Muscle layer of duodenum (tissue), 2 donors: ENCODE results near the gene MPLKIP.
"Not testable (repeated sequence)": the region's sequence is repeated elsewhere in the genome, so short reads cannot be mapped to it uniquely, and the experiment has no call there.

Source experiments
- H3K27ac ChIP-seq: one replicate; pipeline ENCODE4 v1.7.0; 2013; ENCODE audit warnings: mild to moderate bottlenecking, low read length
- H3K27me3 ChIP-seq: one replicate; pipeline ENCODE4 v1.7.0; 2013; ENCODE audit warnings: low read depth, mild to moderate bottlenecking, control low read depth, low read length
- H3K36me3 ChIP-seq, 2 donors: one replicate each; pipeline ENCODE4 v1.7.0; 2013; ENCODE audit warnings: low read length in 2 of 2, control low read depth in 1 of 2, mild to moderate bottlenecking in 1 of 2; ENCODE audit not compliant: insufficient read depth in 2 of 2, control insufficient read depth in 1 of 2
- H3K4me1 ChIP-seq, 2 donors: one replicate each; pipeline ENCODE4 v1.7.0; 2013; ENCODE audit warnings: low read length in 2 of 2, mild to moderate bottlenecking in 2 of 2, control low read depth in 1 of 2, moderate library complexity in 1 of 2; ENCODE audit not compliant: insufficient read depth in 2 of 2, control insufficient read depth in 1 of 2
- H3K4me3 ChIP-seq, 2 donors: one replicate each; pipeline ENCODE4 v1.7.0; 2013; ENCODE audit warnings: low read length in 2 of 2, low read depth in 1 of 2, mild to moderate bottlenecking in 1 of 2
- H3K9me3 ChIP-seq, 2 donors: one replicate each; pipeline ENCODE4 v1.7.0; 2013; ENCODE audit warnings: low read length in 2 of 2, control low read depth in 1 of 2, mild to moderate bottlenecking in 1 of 2; ENCODE audit not compliant: control insufficient read depth in 1 of 2
- donor health status: healthy.

The MPLKIP gene

DNA sequence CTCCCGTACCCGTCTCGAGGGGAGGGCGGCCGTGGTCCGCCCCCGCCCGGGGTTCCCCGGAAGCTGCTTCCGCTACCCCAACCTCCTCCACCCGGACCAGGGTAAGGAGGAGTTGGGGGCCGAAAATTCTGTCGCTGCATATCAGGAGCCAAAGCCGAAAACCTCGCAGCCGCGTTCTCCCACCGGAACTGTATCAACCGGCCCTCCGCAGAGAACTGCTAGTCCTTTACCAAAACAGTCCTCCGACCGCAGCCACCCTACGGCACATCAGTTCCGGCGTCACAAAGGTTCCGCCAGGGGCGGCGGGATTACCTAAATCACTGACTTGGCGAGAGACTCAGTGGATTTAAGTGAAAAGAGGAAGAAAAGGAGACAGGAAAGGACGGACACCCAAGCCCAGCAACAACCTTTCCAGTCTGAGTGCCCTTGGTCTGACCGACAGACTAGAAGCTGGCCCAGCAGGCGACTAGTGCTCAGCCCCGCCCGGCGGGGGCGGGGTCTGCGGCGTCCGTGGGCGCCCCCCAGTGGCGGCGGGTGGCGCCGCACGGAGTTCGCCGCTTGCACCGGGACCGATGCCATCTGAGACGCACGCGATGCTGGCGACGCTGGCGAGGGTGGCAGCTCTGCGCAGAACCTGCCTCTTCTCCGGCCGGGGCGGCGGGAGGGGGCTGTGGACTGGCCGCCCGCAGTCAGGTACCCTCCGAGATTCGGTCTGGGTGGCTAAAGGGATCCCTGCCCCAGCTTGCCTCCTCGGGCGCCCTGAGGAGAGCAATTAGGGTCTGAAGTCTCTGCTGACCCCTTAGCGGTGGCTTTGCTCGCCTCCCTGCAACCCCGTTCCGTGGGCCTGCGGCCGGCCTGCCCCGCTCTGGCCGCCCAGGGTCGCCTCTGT lies at the start of gene MPLKIP, which contains the start of gene SUGCT:
MPLKIP (minus strand) TSS at position 195 of the 889 bp plus-strand sequence; CDS start at position 140, 55 bp downstream.
SUGCT (plus strand) TSS at position 578 of the 889 bp plus-strand sequence.
- peaks cover 12 to 21% of the 10 kb centered on the region in 2 donors for H3K4me1 ChIP-seq
- H3K36me3 ChIP-seq, result peaks cover 0 to 8% of the 10 kb centered on the region in 2 donors

GRCh38 chr7:40182452-40182851 lies 48.0 kb upstream of the MPLKIP start:
- Histone ChIP-seq H3K27me3 (no peaks in the 10 kb centered on the region), H3K9me3 (no peaks in the 10 kb centered on the region), H3K4me1 (no peaks in the 10 kb centered on the region), H3K4me3 (no peak overlapping the region), H3K27ac (no peak overlapping the region), H3K36me3 (no peaks in the 10 kb centered on the region)

More for the DNA sequence above, at the start of gene MPLKIP, which contains the start of gene SUGCT:
- no peaks in the 10 kb centered on the region for H3K9me3 ChIP-seq
- H3K27me3 ChIP-seq, result no peaks in the 10 kb centered on the region
- H3K4me3 ChIP-seq, result peak within 1 kb of the TSS; percentile 99
- H3K27ac ChIP-seq, result peak within 1 kb of the TSS; percentile 94

GRCh38 chr7:40177071-40177470 lies 42.6 kb upstream of the MPLKIP start:
- Histone ChIP-seq H3K9me3 (no peaks in the 10 kb centered on the region), H3K27me3 (no peaks in the 10 kb centered on the region), H3K4me3 (no peak overlapping the region), H3K27ac (no peak overlapping the region), H3K36me3 (no peaks in the 10 kb centered on the region), H3K4me1 (no peaks in the 10 kb centered on the region)

DNA sequence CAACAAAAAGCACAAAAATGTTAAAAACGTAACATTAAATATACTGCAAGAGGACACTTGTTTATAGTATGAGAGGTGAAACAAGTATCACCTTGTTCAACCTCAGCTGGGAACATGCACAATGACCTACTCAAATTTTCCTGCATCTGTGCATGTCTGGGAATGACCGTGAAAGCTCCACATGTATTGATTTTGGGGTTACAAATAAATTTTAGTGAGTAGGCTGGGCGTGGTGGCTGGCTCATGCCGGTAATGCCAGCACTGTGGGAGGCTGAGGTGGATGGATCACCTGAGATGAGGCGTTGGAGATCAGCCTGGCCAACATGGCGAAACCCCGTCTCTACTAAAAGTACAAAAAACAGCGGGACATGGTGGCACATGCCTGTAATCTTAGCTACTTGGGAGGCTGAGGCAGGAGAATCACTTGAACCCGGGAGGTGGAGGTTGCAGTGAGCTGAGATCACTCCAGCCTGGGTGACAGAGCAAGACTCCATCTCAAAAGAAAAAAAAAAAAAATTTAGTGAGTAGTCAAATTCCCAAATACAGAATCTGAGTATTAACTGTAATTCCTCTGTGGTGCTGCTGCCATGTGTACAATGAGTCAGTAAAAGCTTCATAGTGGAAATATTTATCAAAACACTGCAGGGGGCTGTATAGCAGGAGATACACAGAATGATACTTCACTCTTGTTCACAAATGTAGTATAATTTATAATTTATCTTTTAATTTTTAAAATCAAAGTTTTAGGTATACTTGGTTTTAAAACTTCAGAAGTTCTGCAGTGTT lies 41.5 kb upstream of the MPLKIP start:
- no peaks in the 10 kb centered on the region for H3K36me3 ChIP-seq
- H3K4me3 ChIP-seq, result no peak overlapping the region
- H3K4me1 ChIP-seq, result no peaks in the 10 kb centered on the region
- no peaks in the 10 kb centered on the region for H3K9me3 ChIP-seq
- H3K27ac ChIP-seq, result no peak overlapping the region
- H3K27me3 ChIP-seq, result no peaks in the 10 kb centered on the region

DNA sequence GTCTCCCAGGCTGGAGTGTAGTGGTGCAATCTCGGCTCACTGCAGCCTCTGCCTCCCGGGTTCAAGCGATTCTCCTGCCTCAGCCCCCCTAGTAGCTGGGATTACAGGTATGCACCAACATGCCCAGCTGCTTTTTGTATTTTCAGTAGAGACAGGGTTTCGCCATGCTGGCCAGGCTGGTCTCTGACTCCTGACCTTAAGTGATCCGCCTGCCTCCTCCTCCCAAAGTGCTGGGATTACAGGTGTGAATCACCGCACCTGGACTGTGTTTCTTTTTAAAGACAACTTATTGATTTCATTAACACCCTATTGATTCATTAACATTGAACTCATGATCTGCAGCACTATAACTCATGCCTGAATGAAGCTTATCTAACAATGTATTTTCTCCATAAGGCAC lies 40.8 kb upstream of the MPLKIP start:
- not testable (repeated sequence) for H3K4me3 ChIP-seq, H3K9me3 ChIP-seq, H3K27ac ChIP-seq, H3K36me3 ChIP-seq, H3K27me3 ChIP-seq, H3K4me1 ChIP-seq

DNA sequence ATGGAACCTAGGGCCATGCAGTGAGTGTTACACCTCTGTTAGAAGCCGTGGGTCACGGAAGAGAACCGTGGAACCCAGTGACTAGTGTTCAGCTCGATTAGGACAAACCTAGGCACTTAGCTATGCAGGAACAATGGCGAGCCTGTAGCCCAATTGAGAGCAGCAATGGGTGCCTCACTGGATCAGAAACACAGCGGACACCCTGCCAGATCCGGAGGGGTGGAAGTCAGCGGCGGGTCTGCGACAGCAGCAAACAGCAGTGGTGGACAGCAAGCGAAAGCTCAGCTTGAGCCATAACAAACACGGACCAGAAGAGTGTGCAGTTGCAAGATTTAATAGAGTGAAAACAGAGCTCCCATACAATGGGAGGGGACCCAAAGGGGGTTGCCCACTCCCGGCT lies 38.7 kb upstream of the MPLKIP start:
- not testable (repeated sequence) for H3K27me3 ChIP-seq, H3K9me3 ChIP-seq, H3K4me1 ChIP-seq, H3K27ac ChIP-seq, H3K4me3 ChIP-seq, H3K36me3 ChIP-seq

DNA sequence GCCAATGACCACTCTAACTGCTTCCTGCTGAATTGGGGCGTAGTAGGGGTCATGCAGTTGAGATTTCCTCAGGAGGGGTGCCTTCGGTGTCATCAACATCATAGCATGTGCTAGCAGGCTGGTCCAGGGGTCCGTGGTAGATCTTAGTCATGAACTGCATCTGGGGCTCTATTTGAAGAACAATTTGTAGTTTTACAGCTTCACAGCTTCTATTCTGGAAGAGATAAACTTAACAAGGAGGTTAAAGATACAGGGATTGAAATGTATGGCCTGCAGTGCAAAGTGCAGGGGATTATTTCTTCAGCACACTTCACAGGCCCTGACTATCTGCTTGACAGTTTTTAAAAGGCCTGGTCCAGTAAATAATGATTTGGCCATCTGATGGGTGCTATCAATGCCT lies 33.8 kb upstream of the MPLKIP start:
- H3K27me3 ChIP-seq, H3K9me3 ChIP-seq, H3K4me1 ChIP-seq, H3K36me3 ChIP-seq, H3K4me3 ChIP-seq, H3K27ac ChIP-seq: not testable (repeated sequence)

- Histone ChIP-seq H3K4me3 (no peak overlapping the region), H3K27ac (no peak overlapping the region), H3K9me3 (no peaks in the 10 kb centered on the region), H3K4me1 (no peaks in the 10 kb centered on the region), H3K27me3 (no peaks in the 10 kb centered on the region), H3K36me3 (no peaks in the 10 kb centered on the region)
These were observed 32.9 kb upstream of the MPLKIP start for GRCh38 chr7:40167291-40167690.

- Histone ChIP-seq H3K4me1 (no peaks in the 10 kb centered on the region), H3K9me3 (no peaks in the 10 kb centered on the region), H3K27me3 (no peaks in the 10 kb centered on the region), H3K4me3 (no peak overlapping the region), H3K27ac (no peak overlapping the region), H3K36me3 (no peaks in the 10 kb centered on the region)
These were observed 30.8 kb upstream of the MPLKIP start for GRCh38 chr7:40165216-40165615.

GRCh38 chr7:40162516-40162915 lies 28.1 kb upstream of the MPLKIP start:
- Histone ChIP-seq H3K27ac (no peak overlapping the region), H3K4me1 (no peaks in the 10 kb centered on the region), H3K4me3 (no peak overlapping the region), H3K9me3 (no peaks in the 10 kb centered on the region), H3K36me3 (no peaks in the 10 kb centered on the region), H3K27me3 (no peaks in the 10 kb centered on the region)

DNA sequence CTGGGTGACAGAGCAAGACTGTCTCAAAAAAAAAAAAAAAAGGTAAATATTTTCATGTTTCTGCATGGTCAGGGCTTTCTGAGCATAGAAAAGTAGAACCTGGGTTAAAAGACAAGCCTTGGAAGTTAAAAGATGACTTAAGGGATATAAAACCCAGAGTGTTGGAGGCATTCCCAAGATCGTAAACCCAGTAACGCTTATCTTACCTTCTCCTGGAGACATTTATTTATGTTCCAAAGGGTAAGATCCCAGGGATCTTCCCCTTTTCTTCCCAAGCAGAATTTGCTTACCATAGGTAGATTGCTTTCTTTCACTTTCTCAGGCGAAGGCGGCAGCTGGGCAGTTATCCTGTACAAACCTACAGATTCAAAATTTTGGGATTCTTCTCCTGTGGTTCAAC lies 22.6 kb upstream of the MPLKIP start:
- no peaks in the 10 kb centered on the region for H3K9me3 ChIP-seq
- H3K27ac ChIP-seq, result no peak overlapping the region
- no peaks in the 10 kb centered on the region for H3K27me3 ChIP-seq
- H3K36me3 ChIP-seq, result no peaks in the 10 kb centered on the region
- peak overlapping the region in 1 of 2 donors; percentile 21 for H3K4me3 ChIP-seq
- H3K4me1 ChIP-seq, result no peaks in the 10 kb centered on the region
